Suprapubic skin (tissue), 4 donors: ENCODE data around the gene SOHLH2. TPM values are rescaled to one million over a fixed set of nuclear protein-coding genes. Genes with fewer than 3 reads are reported as not detected.

Source experiments
- DNase-seq, 2 donors: peaks; one replicate each; pipeline ENCODE4 v3.0.0-alpha.2; 2019; ENCODE audit warnings: low spot score in 2 of 2
- H3K27ac ChIP-seq: fragments of 200-600 bp; sonication (generic); one replicate; pipeline ENCODE4 v1.5.1; 2019
- H3K27me3 ChIP-seq: fragments of 200-600 bp; sonication (generic); one replicate; pipeline ENCODE4 v1.5.1; 2019
- H3K36me3 ChIP-seq: fragments of 200-600 bp; sonication (generic); one replicate; pipeline ENCODE4 v1.5.1; 2019
- H3K4me1 ChIP-seq: fragments of 200-600 bp; sonication (generic); one replicate; pipeline ENCODE4 v1.5.1; 2019
- H3K4me3 ChIP-seq: fragments of 200-600 bp; sonication (generic); one replicate; pipeline ENCODE4 v1.5.1; 2019; ENCODE audit warnings: mild to moderate bottlenecking
- H3K9me3 ChIP-seq: fragments of 200-600 bp; sonication (generic); one replicate; pipeline ENCODE4 v1.5.1; 2019
- EP300 ChIP-seq: sonication (generic); formaldehyde crosslinking; IDR thresholded peaks from one replicate; pipeline ENCODE4 v1.6.1; 2017; ENCODE audit warnings: antibody characterized with exemption
- POLR2A ChIP-seq, 2 donors: fragments of 450-650 bp; IDR thresholded peaks; one replicate each; pipeline ENCODE4 v1.6.1; 2017; ENCODE audit warnings: antibody characterized with exemption in 2 of 2, mild to moderate bottlenecking in 2 of 2, moderate library complexity in 2 of 2
- POLR2AphosphoS5 ChIP-seq, 3 donors: sonication (generic); formaldehyde crosslinking; IDR thresholded peaks; one replicate each; pipeline ENCODE4 v1.6.1; 2017; ENCODE audit warnings: antibody characterized with exemption in 3 of 3
- WGBS: methylation state at CpG from one replicate; pipeline ENCODE4 v1.1.5; 2018; 5-methylcytosine and 5-hydroxymethylcytosine counted together
- total RNA-seq, 4 donors: library from RNA; depleted of rRNA; stranded (reverse); fragments of >200 nt; gene quantifications; one replicate each; pipeline ENCODE4 v1.1.0, GENCODE V29; 2016
- TF ChIP-seq, protein P1 (sequence below), 2 donors: fragments of 200-600 bp in 1 of 2; fragments of 450-650 bp in 1 of 2; sonication (generic) in 1 of 2; IDR thresholded peaks; one replicate each; pipeline ENCODE4 v1.5.1; 2016 to 2019; ENCODE audit warnings: antibody characterized with exemption in 2 of 2, mild to moderate bottlenecking in 1 of 2, moderate library complexity in 1 of 2

Gene SOHLH2
- total RNA-seq, 4 donors from 2014 or later = 0.21 TPM; not detected in 3

DNA sequence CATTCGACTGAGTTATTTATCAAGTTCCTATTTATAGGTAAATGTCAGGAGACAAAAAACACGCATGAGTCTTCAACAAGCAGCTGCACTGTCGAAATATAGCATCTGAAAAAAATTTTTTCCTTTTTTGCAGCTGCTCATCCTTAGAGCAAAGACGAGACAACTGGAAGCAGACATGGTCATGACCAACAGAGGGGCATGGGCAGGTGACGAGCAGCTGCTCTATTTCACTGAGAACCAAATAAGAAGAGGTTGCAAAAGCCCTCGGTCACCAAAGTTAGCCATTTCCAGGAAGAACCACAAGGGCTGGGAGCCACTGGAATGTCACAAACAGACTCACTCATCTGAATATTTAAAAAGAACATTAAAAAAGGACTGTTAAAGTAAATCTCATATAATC lies 22.2 kb downstream of the SOHLH2 start:
- H3K27ac ChIP-seq = no peak overlapping the region
- 55% methylated on average over 6 of the region's 6 CpGs for WGBS
- no peaks in the 10 kb centered on the region for H3K4me1 ChIP-seq
- H3K36me3 ChIP-seq = no peaks in the 10 kb centered on the region
- TF ChIP-seq POLR2A (IDR thresholded peaks at IDR 0.05) (no peak), EP300 (no peak), POLR2AphosphoS5 (IDR thresholded peaks at IDR 0.05) (no peak)
- TF ChIP-seq, protein P1, sequence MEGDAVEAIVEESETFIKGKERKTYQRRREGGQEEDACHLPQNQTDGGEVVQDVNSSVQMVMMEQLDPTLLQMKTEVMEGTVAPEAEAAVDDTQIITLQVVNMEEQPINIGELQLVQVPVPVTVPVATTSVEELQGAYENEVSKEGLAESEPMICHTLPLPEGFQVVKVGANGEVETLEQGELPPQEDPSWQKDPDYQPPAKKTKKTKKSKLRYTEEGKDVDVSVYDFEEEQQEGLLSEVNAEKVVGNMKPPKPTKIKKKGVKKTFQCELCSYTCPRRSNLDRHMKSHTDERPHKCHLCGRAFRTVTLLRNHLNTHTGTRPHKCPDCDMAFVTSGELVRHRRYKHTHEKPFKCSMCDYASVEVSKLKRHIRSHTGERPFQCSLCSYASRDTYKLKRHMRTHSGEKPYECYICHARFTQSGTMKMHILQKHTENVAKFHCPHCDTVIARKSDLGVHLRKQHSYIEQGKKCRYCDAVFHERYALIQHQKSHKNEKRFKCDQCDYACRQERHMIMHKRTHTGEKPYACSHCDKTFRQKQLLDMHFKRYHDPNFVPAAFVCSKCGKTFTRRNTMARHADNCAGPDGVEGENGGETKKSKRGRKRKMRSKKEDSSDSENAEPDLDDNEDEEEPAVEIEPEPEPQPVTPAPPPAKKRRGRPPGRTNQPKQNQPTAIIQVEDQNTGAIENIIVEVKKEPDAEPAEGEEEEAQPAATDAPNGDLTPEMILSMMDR (IDR thresholded peaks at IDR 0.05) = no peak
- no peaks in the 10 kb centered on the region for H3K9me3 ChIP-seq
- H3K27me3 ChIP-seq = no peaks in the 10 kb centered on the region
- no peak for DNase-seq
- H3K4me3 ChIP-seq = no peak overlapping the region

DNA sequence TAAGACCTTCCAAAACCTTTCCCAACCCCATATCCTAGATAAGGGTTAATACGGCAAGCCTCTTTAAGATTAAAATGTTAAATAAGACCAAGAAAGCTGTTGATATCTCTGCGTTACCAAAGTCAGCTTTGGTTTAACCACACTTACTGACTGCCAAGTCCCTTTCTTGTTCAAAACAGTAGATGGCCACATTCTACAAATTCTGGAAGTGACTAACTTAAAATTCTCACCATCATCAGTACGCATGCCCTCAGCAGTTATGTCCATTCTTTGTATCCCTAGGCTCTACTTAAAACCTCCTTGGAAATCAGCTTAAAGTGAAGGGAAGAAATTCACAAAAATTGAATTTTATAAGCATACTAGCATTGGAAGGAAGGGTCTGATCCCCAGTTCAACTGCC lies 23.6 kb downstream of the SOHLH2 start:
- no peak overlapping the region for H3K4me3 ChIP-seq
- no peaks in the 10 kb centered on the region for H3K36me3 ChIP-seq
- H3K4me1 ChIP-seq = no peaks in the 10 kb centered on the region
- no peak for TF ChIP-seq POLR2AphosphoS5 (IDR thresholded peaks at IDR 0.05)
- no peak for TF ChIP-seq EP300
- TF ChIP-seq, protein P1 (IDR thresholded peaks at IDR 0.05) = no peak
- TF ChIP-seq POLR2A (IDR thresholded peaks at IDR 0.05) = no peak
- no peaks in the 10 kb centered on the region for H3K9me3 ChIP-seq
- H3K27me3 ChIP-seq = no peaks in the 10 kb centered on the region
- DNase-seq = no peak
- WGBS = 80% methylated on average over 3 of the region's 3 CpGs
- no peak overlapping the region for H3K27ac ChIP-seq

DNA sequence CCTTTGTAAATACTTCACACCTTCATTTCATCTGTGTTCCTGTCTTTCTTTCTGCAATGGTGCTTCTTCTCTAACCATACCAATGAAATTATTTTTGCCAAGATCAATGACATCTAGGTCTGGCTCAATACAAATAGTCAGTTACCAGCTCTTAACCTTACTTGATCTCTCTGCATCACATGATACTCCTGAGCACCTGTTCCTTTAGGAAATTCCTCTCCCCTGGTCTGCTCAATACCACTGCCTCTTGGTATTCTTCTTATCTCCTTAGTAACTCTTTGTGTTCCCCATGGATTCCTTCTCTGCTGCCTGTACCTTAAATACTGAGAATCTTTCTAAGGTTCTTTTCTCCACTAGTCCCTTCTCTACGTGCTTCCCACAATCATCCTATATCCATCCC lies 25.9 kb downstream of the SOHLH2 start:
- Histone ChIP-seq H3K4me1 (no peaks in the 10 kb centered on the region), H3K9me3 (no peaks in the 10 kb centered on the region), H3K27ac (no peak overlapping the region), H3K36me3 (no peaks in the 10 kb centered on the region), H3K4me3 (no peak overlapping the region), H3K27me3 (no peaks in the 10 kb centered on the region)
- TF ChIP-seq EP300 = no peak
- no peak for TF ChIP-seq POLR2A (IDR thresholded peaks at IDR 0.05)
- TF ChIP-seq POLR2AphosphoS5 (IDR thresholded peaks at IDR 0.05) = no peak
- TF ChIP-seq, protein P1 (IDR thresholded peaks at IDR 0.05) = no peak
- WGBS = 92% methylated on average over 1 of the region's 1 CpG
- DNase-seq = no peak

DNA sequence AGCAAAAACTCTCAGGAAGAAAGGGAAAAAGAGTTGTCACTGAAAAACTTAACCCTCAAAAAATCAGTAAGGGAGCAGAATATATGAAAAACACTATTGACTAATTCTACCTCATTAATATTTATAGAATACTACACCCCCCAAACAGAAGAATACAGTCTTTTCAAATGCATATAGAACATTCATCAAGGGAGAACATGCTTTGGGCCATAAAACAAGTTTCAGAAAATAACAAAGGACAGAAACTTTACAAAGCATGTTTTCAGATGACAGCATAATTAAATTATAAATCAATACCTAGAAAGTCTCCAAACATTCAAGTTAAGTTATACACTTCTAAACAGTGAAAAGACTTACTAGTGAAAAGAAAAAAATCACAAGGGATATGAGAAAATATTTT lies 30.5 kb downstream of the SOHLH2 start:
- H3K4me3 ChIP-seq = no peak overlapping the region
- no peak overlapping the region for H3K27ac ChIP-seq
- no peaks in the 10 kb centered on the region for H3K4me1 ChIP-seq
- no peak for DNase-seq
- no peaks in the 10 kb centered on the region for H3K27me3 ChIP-seq
- H3K36me3 ChIP-seq = no peaks in the 10 kb centered on the region
- no peaks in the 10 kb centered on the region for H3K9me3 ChIP-seq
- TF ChIP-seq EP300 = no peak

DNA sequence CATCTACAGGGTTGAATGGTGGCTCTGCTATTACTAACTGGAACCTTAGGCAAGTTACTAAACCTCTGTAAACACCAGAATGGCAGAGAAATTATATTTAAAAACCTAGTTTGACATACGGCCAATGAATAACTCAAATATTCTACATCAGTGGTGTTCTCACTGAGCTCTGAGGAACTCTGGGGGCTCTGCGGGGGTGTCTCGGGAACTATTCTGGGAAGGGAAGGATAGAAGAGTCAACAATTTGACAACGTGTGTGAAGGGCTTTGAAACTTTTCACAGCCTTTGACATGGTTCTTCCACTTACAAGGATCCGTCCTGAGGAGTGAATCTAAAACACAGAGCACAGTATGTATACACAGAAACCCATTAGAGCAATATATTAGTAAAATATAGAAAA lies 38.7 kb downstream of the SOHLH2 start:
- WGBS = 88% methylated on average over 5 of the region's 5 CpGs

More for the DNA sequence above, 38.7 kb downstream of the SOHLH2 start:
- H3K4me3 ChIP-seq = no peak overlapping the region
- no peaks in the 10 kb centered on the region for H3K27me3 ChIP-seq
- no peak overlapping the region for H3K27ac ChIP-seq
- H3K9me3 ChIP-seq = no peaks in the 10 kb centered on the region
- TF ChIP-seq, protein P1 (IDR thresholded peaks at IDR 0.05) = no peak
- TF ChIP-seq EP300 (no peak), POLR2AphosphoS5 (IDR thresholded peaks at IDR 0.05) (no peak), POLR2A (IDR thresholded peaks at IDR 0.05) (no peak)
- DNase-seq = no peak
- H3K36me3 ChIP-seq = no peaks in the 10 kb centered on the region
- H3K4me1 ChIP-seq = no peaks in the 10 kb centered on the region
